ENCODE data around the gene PAQR4.

PAQR4 gene

DNA sequence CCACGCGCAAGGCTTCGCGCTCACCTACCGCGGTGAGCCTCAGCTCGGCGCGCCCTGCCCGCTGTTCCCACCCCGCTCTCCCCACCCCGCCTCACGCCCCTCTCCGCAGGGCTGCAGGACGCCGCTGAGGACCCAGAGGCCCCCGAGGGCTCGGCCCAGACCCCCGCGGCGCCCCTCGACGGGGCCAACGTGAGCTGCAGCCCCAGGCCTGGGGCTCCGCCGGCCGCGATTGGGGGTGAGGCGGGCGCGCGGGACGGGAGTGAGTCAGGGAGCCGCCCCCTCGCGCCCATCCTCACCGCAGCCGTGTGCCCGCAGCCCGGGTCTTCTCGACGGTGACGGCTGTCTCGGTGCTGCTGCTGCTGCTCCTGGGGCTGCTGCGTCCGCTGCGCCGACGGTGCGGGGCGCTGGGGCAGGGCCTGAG, 1.9 kb upstream of the PAQR4 start:
- no peak for TF ChIP-seq CTCF (IDR thresholded peaks at IDR 0.05; ENCODE audit: borderline replicate concordance, insufficient read depth, low read depth, low read length)
- H3K4me3 ChIP-seq (ENCODE audit: low read depth, low read length): no peak overlapping the region

- no peak for TF ChIP-seq CTCF (IDR thresholded peaks at IDR 0.05; ENCODE audit: borderline replicate concordance, insufficient read depth, low read depth, low read length)
- no peak overlapping the region for H3K4me3 ChIP-seq (ENCODE audit: low read depth, low read length)
Observed at GRCh38 chr16:2967721-2968161, 1.4 kb upstream of the PAQR4 start.

DNA sequence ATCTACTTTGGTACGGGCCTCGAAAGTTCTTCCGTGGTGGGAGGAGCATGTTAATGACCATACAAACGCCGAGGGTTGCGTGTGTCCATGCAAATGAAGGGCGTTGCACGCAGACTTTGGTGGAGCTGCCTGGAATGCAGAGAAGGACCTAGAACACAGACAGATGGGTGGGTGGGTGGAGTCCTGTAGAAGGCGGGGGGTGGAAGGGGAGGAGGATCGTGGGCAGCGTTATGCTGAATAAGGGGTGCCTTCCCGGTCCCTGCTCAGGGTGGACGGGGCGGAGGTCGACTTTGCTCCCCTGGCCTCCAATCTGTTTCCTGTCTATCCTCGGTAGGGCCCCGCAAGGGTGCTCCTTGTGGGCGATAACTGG, 795 bp upstream of the PAQR4 start:
- H3K4me3 ChIP-seq (ENCODE audit: low read depth, low read length): peak overlapping the region; percentile 66
- no peak for TF ChIP-seq CTCF (IDR thresholded peaks at IDR 0.05; ENCODE audit: borderline replicate concordance, insufficient read depth, low read depth, low read length)

GRCh38 chr16:2969545-2970521, 685 bp downstream of the PAQR4 start:
- H3K4me3 ChIP-seq (ENCODE audit: low read depth, low read length): peak overlapping the region; percentile 95
- peak; percentile 78 for TF ChIP-seq CTCF (IDR thresholded peaks at IDR 0.05; ENCODE audit: borderline replicate concordance, insufficient read depth, low read depth, low read length)

DNA sequence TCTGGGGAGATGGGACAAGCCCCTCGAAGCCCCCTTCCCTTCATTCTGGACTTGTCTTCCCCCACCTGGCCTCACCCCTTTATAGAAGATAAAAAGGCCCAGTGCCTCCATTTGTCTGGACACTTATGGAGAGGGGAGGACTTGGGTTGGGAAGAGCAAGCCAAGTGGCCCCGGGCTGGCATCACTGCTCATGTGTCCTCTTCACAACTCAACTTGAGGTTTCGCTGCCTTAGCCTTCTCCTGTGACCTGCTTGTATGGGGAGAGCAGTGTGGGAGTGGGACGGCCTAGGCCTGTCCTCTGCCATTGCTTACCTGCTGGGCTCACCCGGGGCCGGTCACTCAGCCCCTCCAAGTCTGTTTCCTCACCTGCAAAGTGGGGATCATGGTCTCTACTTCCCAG, 1.4 kb downstream of the PAQR4 start:
- no peak for TF ChIP-seq CTCF (IDR thresholded peaks at IDR 0.05; ENCODE audit: borderline replicate concordance, insufficient read depth, low read depth, low read length)
- H3K4me3 ChIP-seq (ENCODE audit: low read depth, low read length): peak overlapping the region; percentile 95

GRCh38 chr16:2971134-2971984, 2.2 kb downstream of the PAQR4 start:
- TF ChIP-seq CTCF (IDR thresholded peaks at IDR 0.05; ENCODE audit: borderline replicate concordance, insufficient read depth, low read depth, low read length): 0 out of 2 replicates have a peak, but pooled peaks have one; percentile 8
- no peak overlapping the region for H3K4me3 ChIP-seq (ENCODE audit: low read depth, low read length)

Data from GM12875 (cell line).